K562 (cell line): Measurements from ENCODE around the gene INTS4. TPM values are rescaled to one million over a fixed set of nuclear protein-coding genes. Genes with fewer than 3 reads are reported as not detected.

Experiments used
- CBX8 ChIP-seq: fragments of 200-600 bp; sonication (generic); IDR thresholded peaks from 2 replicates; pipeline ENCODE4 v1.6.1; 2012; ENCODE audit warnings: borderline replicate concordance, mixed run types, low read depth, mild to moderate bottlenecking, moderate library complexity, mixed read lengths, low read length, control low read depth, inconsistent platforms; ENCODE audit not compliant: poor library complexity, severe bottlenecking; ENCODE audit errors: extremely low read depth
- NFRKB ChIP-seq: fragments of 450-650 bp; IDR thresholded peaks from 2 replicates; pipeline ENCODE4 v1.6.1; 2016; ENCODE audit warnings: low read depth
- NR1H2 ChIP-seq: sonication (generic); formaldehyde crosslinking; IDR thresholded peaks from 2 replicates; pipeline ENCODE4 v1.4.0; 2020; ENCODE audit warnings: mild to moderate bottlenecking, missing genetic modification reagents
- POLR2A ChIP-seq: fragments of 450-650 bp; conservative IDR thresholded peaks from 2 replicates; pipeline ENCODE4 v1.6.1; 2016
- ZFP1 ChIP-seq: fragments of 450-650 bp; formaldehyde crosslinking; IDR thresholded peaks from 2 replicates; pipeline ENCODE4 v1.4.0; 2020; ENCODE audit warnings: mild to moderate bottlenecking, mixed read lengths
- ZNF518B ChIP-seq: fragments of 250-450 bp; sonication (Bioruptor Pico); IDR thresholded peaks from 2 replicates; pipeline ENCODE4 v1.5.0; 2021; ENCODE audit warnings: mild to moderate bottlenecking, moderate library complexity
- ZNF707 ChIP-seq: fragments of 250-450 bp; sonication (Bioruptor Pico); conservative IDR thresholded peaks from 2 replicates; pipeline ENCODE4 v1.8.0; 2022; ENCODE audit warnings: inconsistent platforms, mild to moderate bottlenecking, moderate library complexity
- polyA plus RNA-seq, 8 experiments: library from polyadenylated mRNA; depleted of rRNA in 4 of 8; stranded (reverse) in 5 of 8; unstranded in 3 of 8; fragments of >200 nt; fragmentation: Nextera tagmentation in 2 of 8; fragmentation: Illumina TruSeq in 1 of 8; extraction: Ambion mirVana in 2 of 8; extraction: Trizol in 1 of 8; gene quantifications; 2 replicates each; pipeline versions ENCODE4 v1.2.1 to v1.2.3, GENCODE V29; 2011 to 2014; ENCODE audit warnings: inconsistent platforms in 1 of 8, missing spikeins in 1 of 8
- total RNA-seq, 7 experiments: library from RNA; depleted of rRNA in 6 of 7; stranded (reverse); fragments of >200 nt in 6 of 7; fragmentation: Illumina TruSeq in 2 of 7; extraction: Trizol in 2 of 7; gene quantifications; 2 replicates each; pipeline versions ENCODE4 v1.2.1 to v1.2.3, GENCODE V29; 2011 to 2021; ENCODE audit warnings: low replicate concordance in 1 of 7
- TF ChIP-seq, protein P1 (sequence below): fragments of 150-350 bp; IDR thresholded peaks from 2 replicates; pipeline ENCODE4 v1.6.1; 2014; ENCODE audit warnings: low read depth, mild to moderate bottlenecking, low read length, borderline replicate concordance

Gene INTS4
- total and polyA plus RNA-seq, 9 of the 15 experiments (the other 6 are each of a cell fraction or from before 2014, with no cell fraction given), result 28.4 to 53.4 (median 44.5) TPM

GRCh38 chr11:78032090-78032489 lies 37.6 kb upstream of the INTS4 start (continued):
- TF ChIP-seq, protein P1, sequence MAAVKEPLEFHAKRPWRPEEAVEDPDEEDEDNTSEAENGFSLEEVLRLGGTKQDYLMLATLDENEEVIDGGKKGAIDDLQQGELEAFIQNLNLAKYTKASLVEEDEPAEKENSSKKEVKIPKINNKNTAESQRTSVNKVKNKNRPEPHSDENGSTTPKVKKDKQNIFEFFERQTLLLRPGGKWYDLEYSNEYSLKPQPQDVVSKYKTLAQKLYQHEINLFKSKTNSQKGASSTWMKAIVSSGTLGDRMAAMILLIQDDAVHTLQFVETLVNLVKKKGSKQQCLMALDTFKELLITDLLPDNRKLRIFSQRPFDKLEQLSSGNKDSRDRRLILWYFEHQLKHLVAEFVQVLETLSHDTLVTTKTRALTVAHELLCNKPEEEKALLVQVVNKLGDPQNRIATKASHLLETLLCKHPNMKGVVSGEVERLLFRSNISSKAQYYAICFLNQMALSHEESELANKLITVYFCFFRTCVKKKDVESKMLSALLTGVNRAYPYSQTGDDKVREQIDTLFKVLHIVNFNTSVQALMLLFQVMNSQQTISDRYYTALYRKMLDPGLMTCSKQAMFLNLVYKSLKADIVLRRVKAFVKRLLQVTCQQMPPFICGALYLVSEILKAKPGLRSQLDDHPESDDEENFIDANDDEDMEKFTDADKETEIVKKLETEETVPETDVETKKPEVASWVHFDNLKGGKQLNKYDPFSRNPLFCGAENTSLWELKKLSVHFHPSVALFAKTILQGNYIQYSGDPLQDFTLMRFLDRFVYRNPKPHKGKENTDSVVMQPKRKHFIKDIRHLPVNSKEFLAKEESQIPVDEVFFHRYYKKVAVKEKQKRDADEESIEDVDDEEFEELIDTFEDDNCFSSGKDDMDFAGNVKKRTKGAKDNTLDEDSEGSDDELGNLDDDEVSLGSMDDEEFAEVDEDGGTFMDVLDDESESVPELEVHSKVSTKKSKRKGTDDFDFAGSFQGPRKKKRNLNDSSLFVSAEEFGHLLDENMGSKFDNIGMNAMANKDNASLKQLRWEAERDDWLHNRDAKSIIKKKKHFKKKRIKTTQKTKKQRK, result no peak
- TF ChIP-seq ZNF707 (CRISPR knock-in tag), result no peak
- TF ChIP-seq NR1H2 (CRISPR knock-in tag), result no peak
- TF ChIP-seq ZFP1, result no peak
- TF ChIP-seq NFRKB, result no peak
- TF ChIP-seq POLR2A, result no peak
- TF ChIP-seq ZNF518B (CRISPR knock-in tag), result no peak
- TF ChIP-seq CBX8, result no peak
